ENCODE measurements around the gene LRRC25.
A peak's percentile ranks its signal among the peaks of the same experiment; 100 is the strongest.

Gene LRRC25

GRCh38 chr19:18435842-18436670, 38.6 kb upstream of the LRRC25 start:
- DNase-seq = no peak

- no peak for DNase-seq
Measured at GRCh38 chr19:18435178-18435841, 37.9 kb upstream of the LRRC25 start.

GRCh38 chr19:18434411-18435175, 37.2 kb upstream of the LRRC25 start:
- DNase-seq = no peak

- no peak for DNase-seq
Measured at GRCh38 chr19:18433735-18434398, 36.4 kb upstream of the LRRC25 start.

- no peak for DNase-seq
Measured at GRCh38 chr19:18433015-18433691, 35.7 kb upstream of the LRRC25 start.

- DNase-seq = no peak
Measured at GRCh38 chr19:18432275-18433014, 35.0 kb upstream of the LRRC25 start.

- DNase-seq = no peak
Measured at GRCh38 chr19:18431351-18432197, 34.2 kb upstream of the LRRC25 start.

- DNase-seq = no peak
Measured at GRCh38 chr19:18430417-18431144, 33.2 kb upstream of the LRRC25 start.

- no peak for DNase-seq
Measured at GRCh38 chr19:18429717-18430416, 32.4 kb upstream of the LRRC25 start.

GRCh38 chr19:18428787-18429674, 31.6 kb upstream of the LRRC25 start:
- DNase-seq = peak; percentile 59

GRCh38 chr19:18428173-18428786, 30.9 kb upstream of the LRRC25 start:
- peak; percentile 62 for DNase-seq

- DNase-seq = no peak
Measured at GRCh38 chr19:18427743-18428113, 30.3 kb upstream of the LRRC25 start.

- DNase-seq = no peak
Measured at GRCh38 chr19:18427080-18427742, 29.8 kb upstream of the LRRC25 start.

- DNase-seq = no peak
Measured at GRCh38 chr19:18426416-18426767, 29.0 kb upstream of the LRRC25 start.

GRCh38 chr19:18425515-18426415, 28.3 kb upstream of the LRRC25 start:
- DNase-seq = no peak

- no peak for DNase-seq
Measured at GRCh38 chr19:18424890-18425514, 27.6 kb upstream of the LRRC25 start.
